Parathyroid adenoma (tissue), 2 donors: ENCODE measurements around the gene BCOR.

ENCODE experiments used
- H2AFZ ChIP-seq: fragments of 300-600 bp; sonication (generic); one replicate; pipeline ENCODE4 v1.7.0; 2017; ENCODE audit warnings: antibody characterized with exemption, mild to moderate bottlenecking
- H3K27ac ChIP-seq: fragments of 300-600 bp; sonication (generic); one replicate; pipeline ENCODE4 v1.7.0; 2017
- H3K27me3 ChIP-seq: fragments of 300-600 bp; sonication (generic); one replicate; pipeline ENCODE4 v1.7.0; 2017; ENCODE audit warnings: low read length; ENCODE audit not compliant: control insufficient read depth, insufficient read depth
- H3K36me3 ChIP-seq: fragments of 300-600 bp; sonication (generic); one replicate; pipeline ENCODE4 v1.7.0; 2017; ENCODE audit warnings: low read length; ENCODE audit not compliant: control insufficient read depth, insufficient read depth
- H3K4me1 ChIP-seq: fragments of 300-600 bp; sonication (generic); one replicate; pipeline ENCODE4 v1.7.0; 2017; ENCODE audit warnings: control low read depth
- H3K4me2 ChIP-seq: fragments of 300-600 bp; sonication (generic); one replicate; pipeline ENCODE4 v1.7.0; 2017; ENCODE audit warnings: low read length
- H3K4me3 ChIP-seq: fragments of 300-600 bp; sonication (generic); one replicate; pipeline ENCODE4 v1.7.0; 2017; ENCODE audit warnings: low read depth, low read length
- H3K79me2 ChIP-seq: fragments of 300-600 bp; sonication (generic); one replicate; pipeline ENCODE4 v1.7.0; 2017; ENCODE audit warnings: control low read depth
- H3K9ac ChIP-seq: fragments of 300-600 bp; sonication (generic); one replicate; pipeline ENCODE4 v1.7.0; 2017; ENCODE audit warnings: mild to moderate bottlenecking
- H3K9me3 ChIP-seq: fragments of 300-600 bp; sonication (generic); one replicate; pipeline ENCODE4 v1.7.0; 2017; ENCODE audit warnings: low read length; ENCODE audit not compliant: control insufficient read depth
- CTCF ChIP-seq: fragments of 300-600 bp; sonication (generic); IDR thresholded peaks from one replicate; pipeline ENCODE4 v1.7.0; 2017; ENCODE audit warnings: antibody characterized with exemption, mild to moderate bottlenecking
- donor health status: primary hyperparathyroidism.

The BCOR gene

GRCh38 chrX:40094900-40095582 lies 2.7 kb downstream of the BCOR start:
- no peak for TF ChIP-seq CTCF
- Histone ChIP-seq H3K9me3 (no peaks in the 10 kb centered on the region), H3K27me3 (no peaks in the 10 kb centered on the region)

GRCh38 chrX:40094041-40094899 lies 3.5 kb downstream of the BCOR start:
- TF ChIP-seq CTCF = no peak
- H3K9ac ChIP-seq = no peak overlapping the region
- H3K9me3 ChIP-seq = no peaks in the 10 kb centered on the region
- H3K36me3 ChIP-seq = no peaks in the 10 kb centered on the region
- H3K4me1 ChIP-seq = peaks cover 3% of the 10 kb centered on the region
- peaks cover 4% of the 10 kb centered on the region for H3K79me2 ChIP-seq
- H3K27me3 ChIP-seq = no peaks in the 10 kb centered on the region
- peak overlapping the region; percentile 90 for H3K4me2 ChIP-seq
- peak overlapping the region; percentile 54 for H3K27ac ChIP-seq
- no peak overlapping the region for H2AFZ ChIP-seq
- H3K4me3 ChIP-seq = peak overlapping the region; percentile 60

More at GRCh38 chrX:40094900-40095582, 2.7 kb downstream of the BCOR start:
- Histone ChIP-seq H3K4me1 (peaks cover 3% of the 10 kb centered on the region), H3K4me2 (peak overlapping the region; percentile 90), H3K4me3 (peak overlapping the region; percentile 60), H2AFZ (no peak overlapping the region), H3K36me3 (no peaks in the 10 kb centered on the region), H3K79me2 (peaks cover 4% of the 10 kb centered on the region), H3K27ac (no peak overlapping the region), H3K9ac (no peak overlapping the region)

GRCh38 chrX:40093586-40093985 lies 4.2 kb downstream of the BCOR start:
- Histone ChIP-seq H3K4me3 (peak overlapping the region; percentile 60), H3K27me3 (no peaks in the 10 kb centered on the region), H3K36me3 (no peaks in the 10 kb centered on the region), H3K79me2 (peaks cover 4% of the 10 kb centered on the region), H2AFZ (no peak overlapping the region), H3K9ac (no peak overlapping the region), H3K4me1 (peaks cover 3% of the 10 kb centered on the region), H3K9me3 (no peaks in the 10 kb centered on the region), H3K27ac (no peak overlapping the region), H3K4me2 (peak overlapping the region; percentile 90)
- no peak for TF ChIP-seq CTCF

- Histone ChIP-seq H3K27me3 (no peaks in the 10 kb centered on the region), H3K36me3 (no peaks in the 10 kb centered on the region), H3K27ac (no peak overlapping the region), H2AFZ (no peak overlapping the region), H3K79me2 (peaks cover 4% of the 10 kb centered on the region), H3K4me3 (no peak overlapping the region), H3K4me1 (peaks cover 3% of the 10 kb centered on the region), H3K9me3 (no peaks in the 10 kb centered on the region), H3K9ac (no peak overlapping the region), H3K4me2 (no peak overlapping the region)
- TF ChIP-seq CTCF = no peak
These were observed 4.8 kb downstream of the BCOR start for GRCh38 chrX:40092808-40093435.
